ENCODE results near the gene DMKN. TPM values are rescaled to one million over a fixed set of nuclear protein-coding genes. Genes with fewer than 3 reads are reported as not detected.

Gene DMKN
- total RNA-seq, 1 donor from 2014 or later, result not detected

DNA sequence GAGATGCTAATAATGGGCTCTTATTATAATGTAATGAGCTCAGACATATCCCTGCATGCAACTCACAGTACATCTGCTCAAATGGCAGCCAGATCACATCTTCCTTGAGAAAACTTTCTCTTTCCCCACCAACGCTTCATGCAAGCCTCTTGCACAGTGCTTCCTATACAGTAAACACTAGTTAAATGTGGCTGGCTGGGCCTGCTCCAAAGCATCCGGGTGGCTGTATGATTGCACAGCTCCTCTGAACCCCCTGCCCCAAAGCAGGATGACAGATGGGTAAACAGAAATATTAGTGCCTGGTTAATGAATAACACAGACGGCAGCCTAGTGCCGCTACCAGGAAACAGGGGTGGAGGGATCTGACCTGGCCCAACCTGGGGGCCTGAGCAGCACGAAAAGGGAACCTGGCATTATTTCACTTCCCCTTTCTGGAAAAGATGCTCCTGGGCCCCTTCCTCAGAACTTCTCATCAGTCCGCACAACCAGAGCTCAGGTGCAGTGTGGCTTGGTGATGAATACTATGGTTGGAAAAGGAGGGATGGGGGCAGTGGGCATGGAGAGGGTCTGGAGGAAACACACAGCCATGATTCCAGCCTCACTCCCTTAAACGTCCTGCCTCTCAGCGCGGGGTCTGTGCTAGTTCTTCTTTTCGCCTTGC lies 54.6 kb downstream of the DMKN start:
- Histone ChIP-seq H3K9ac (ENCODE audit: low read depth in 1 of 3, low read length in 3 of 3) (no peak overlapping the region), H3K4me3 (ENCODE audit: low read length in 3 of 3) (peak overlapping the region in 1 of 3 donors; percentile 13), H3K4me1 (ENCODE audit: control insufficient read depth in 3 of 3, insufficient read depth in 3 of 3, low read length in 3 of 3) (peaks cover 16 to 22% (median 19%) of the 10 kb centered on the region in 3 donors), H3K9me3 (ENCODE audit: control insufficient read depth in 3 of 3, low read length in 3 of 3) (no peaks in the 10 kb centered on the region), H3K36me3 (ENCODE audit: control insufficient read depth in 3 of 3, insufficient read depth in 3 of 3, low read length in 3 of 3) (no peaks in the 10 kb centered on the region), H3K27me3 (ENCODE audit: control insufficient read depth in 3 of 3, insufficient read depth in 3 of 3, low read length in 3 of 3) (no peaks in the 10 kb centered on the region), H3K27ac (ENCODE audit: low read depth, low read length) (peak overlapping the region; percentile 45)

DNA sequence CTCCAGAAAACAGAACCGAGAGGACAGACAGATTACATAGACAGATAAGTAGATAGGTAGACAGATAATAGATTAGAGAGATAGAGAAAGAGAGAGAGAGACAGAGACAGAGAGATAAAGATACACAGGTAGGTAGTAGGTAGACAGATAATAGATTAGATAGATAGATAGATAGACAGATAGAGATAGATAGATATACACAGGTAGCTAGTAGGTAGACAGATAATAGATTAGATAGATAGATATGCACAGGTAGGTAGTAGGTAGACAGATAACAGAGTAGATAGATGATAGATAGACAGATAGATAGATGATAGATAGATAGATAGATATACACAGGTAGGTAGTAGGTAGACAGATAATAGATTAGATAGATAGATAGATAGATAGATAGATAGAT lies 55.3 kb downstream of the DMKN start:
- H3K4me1 ChIP-seq (ENCODE audit: control insufficient read depth in 3 of 3, insufficient read depth in 3 of 3, low read length in 3 of 3), result peaks cover 16 to 22% (median 19%) of the 10 kb centered on the region in 3 donors
- H3K36me3 ChIP-seq (ENCODE audit: control insufficient read depth in 3 of 3, insufficient read depth in 3 of 3, low read length in 3 of 3), result no peaks in the 10 kb centered on the region
- H3K27ac ChIP-seq (ENCODE audit: low read depth, low read length), result no peak overlapping the region
- H3K9ac ChIP-seq (ENCODE audit: low read depth in 1 of 3, low read length in 3 of 3), result no peak overlapping the region
- no peaks in the 10 kb centered on the region for H3K9me3 ChIP-seq (ENCODE audit: control insufficient read depth in 3 of 3, low read length in 3 of 3)
- no peak overlapping the region for H3K4me3 ChIP-seq (ENCODE audit: low read length in 3 of 3)
- H3K27me3 ChIP-seq (ENCODE audit: control insufficient read depth in 3 of 3, insufficient read depth in 3 of 3, low read length in 3 of 3), result no peaks in the 10 kb centered on the region

DNA sequence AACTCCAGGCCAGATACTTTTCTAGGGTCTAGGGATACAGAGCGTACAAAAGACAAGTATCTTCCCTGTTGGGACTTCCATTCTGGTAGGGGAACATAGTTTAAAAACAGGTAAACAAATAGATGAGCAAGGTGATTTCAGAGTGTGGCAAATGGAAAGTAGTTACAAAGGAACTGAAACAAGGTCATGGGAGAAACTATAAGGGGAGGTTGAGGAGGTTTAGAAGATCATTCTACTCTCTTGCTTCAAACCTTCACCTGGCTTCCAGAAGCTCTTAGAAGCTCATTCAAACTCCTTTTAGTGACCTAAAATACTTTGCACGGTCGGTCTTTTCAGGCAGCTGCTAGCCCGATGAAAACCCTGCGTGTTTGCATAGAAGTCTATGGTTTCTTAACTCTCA lies 56.3 kb downstream of the DMKN start:
- Histone ChIP-seq H3K9me3 (ENCODE audit: control insufficient read depth in 3 of 3, low read length in 3 of 3) (no peaks in the 10 kb centered on the region), H3K4me1 (ENCODE audit: control insufficient read depth in 3 of 3, insufficient read depth in 3 of 3, low read length in 3 of 3) (peaks cover 14 to 17% (median 16%) of the 10 kb centered on the region in 3 donors), H3K27me3 (ENCODE audit: control insufficient read depth in 3 of 3, insufficient read depth in 3 of 3, low read length in 3 of 3) (no peaks in the 10 kb centered on the region), H3K4me3 (ENCODE audit: low read length in 3 of 3) (no peak overlapping the region), H3K27ac (ENCODE audit: low read depth, low read length) (no peak overlapping the region), H3K36me3 (ENCODE audit: control insufficient read depth in 3 of 3, insufficient read depth in 3 of 3, low read length in 3 of 3) (no peaks in the 10 kb centered on the region), H3K9ac (ENCODE audit: low read depth in 1 of 3, low read length in 3 of 3) (no peak overlapping the region)

DNA sequence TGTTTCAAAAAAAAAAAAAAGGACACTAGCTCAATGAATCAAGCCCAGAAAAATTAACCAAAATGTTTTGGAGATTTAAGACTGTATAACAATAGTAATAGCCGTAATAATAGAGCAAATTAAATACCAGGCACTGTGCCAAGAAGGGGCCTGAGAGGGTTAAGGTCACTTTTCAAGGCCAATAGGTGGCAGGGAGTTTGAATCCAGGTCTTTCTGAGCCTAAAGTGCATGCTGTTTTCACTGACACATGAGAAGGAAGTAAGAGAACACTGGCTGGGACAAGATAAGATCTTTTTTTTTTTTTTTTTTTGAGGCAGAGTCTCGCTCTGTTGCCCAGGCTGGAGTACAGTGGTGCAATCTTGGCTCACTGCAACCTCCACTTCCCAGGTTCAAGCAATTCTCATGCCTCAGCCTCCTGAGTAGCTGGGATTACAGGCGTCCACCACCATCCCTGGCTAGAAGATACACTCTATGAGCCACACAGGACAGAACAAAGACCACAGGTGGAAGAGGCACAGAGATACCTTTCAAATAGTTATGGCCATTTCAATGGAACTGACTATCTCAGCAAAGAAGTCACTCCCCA lies 57.7 kb downstream of the DMKN start:
- H3K9me3 ChIP-seq (ENCODE audit: control insufficient read depth in 3 of 3, low read length in 3 of 3), result no peaks in the 10 kb centered on the region
- no peak overlapping the region for H3K27ac ChIP-seq (ENCODE audit: low read depth, low read length)
- no peaks in the 10 kb centered on the region for H3K36me3 ChIP-seq (ENCODE audit: control insufficient read depth in 3 of 3, insufficient read depth in 3 of 3, low read length in 3 of 3)
- H3K27me3 ChIP-seq (ENCODE audit: control insufficient read depth in 3 of 3, insufficient read depth in 3 of 3, low read length in 3 of 3), result peaks cover 0 to 4% (median 0%) of the 10 kb centered on the region in 3 donors
- no peak overlapping the region for H3K4me3 ChIP-seq (ENCODE audit: low read length in 3 of 3)
- no peak overlapping the region for H3K9ac ChIP-seq (ENCODE audit: low read depth in 1 of 3, low read length in 3 of 3)
- H3K4me1 ChIP-seq (ENCODE audit: control insufficient read depth in 3 of 3, insufficient read depth in 3 of 3, low read length in 3 of 3), result peaks cover 13 to 16% (median 16%) of the 10 kb centered on the region in 3 donors

DNA sequence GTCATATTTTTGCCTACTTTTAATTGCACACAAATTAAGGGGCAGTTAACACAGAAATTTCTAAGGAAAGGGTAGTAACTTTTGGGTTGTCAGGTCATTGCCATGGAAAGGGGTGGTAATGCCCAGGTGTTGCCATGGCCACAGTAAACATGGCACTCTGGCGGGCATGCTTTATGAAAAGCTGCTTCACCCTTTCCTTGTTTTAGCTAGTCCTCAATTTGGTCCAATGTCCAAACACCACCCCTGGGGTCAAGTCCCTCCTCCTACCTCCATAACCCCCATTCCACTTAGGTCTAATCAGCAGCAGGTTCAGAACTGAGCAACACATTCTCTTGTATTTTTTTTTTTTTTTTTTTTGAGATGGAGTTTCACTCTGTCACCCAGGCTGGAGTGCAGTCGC lies 58.8 kb downstream of the DMKN start:
- no peak overlapping the region for H3K9ac ChIP-seq (ENCODE audit: low read depth in 1 of 3, low read length in 3 of 3)
- H3K4me1 ChIP-seq (ENCODE audit: control insufficient read depth in 3 of 3, insufficient read depth in 3 of 3, low read length in 3 of 3), result peaks cover 11 to 16% (median 12%) of the 10 kb centered on the region in 3 donors
- H3K36me3 ChIP-seq (ENCODE audit: control insufficient read depth in 3 of 3, insufficient read depth in 3 of 3, low read length in 3 of 3), result no peaks in the 10 kb centered on the region
- H3K4me3 ChIP-seq (ENCODE audit: low read length in 3 of 3), result no peak overlapping the region
- no peaks in the 10 kb centered on the region for H3K9me3 ChIP-seq (ENCODE audit: control insufficient read depth in 3 of 3, low read length in 3 of 3)
- peaks cover 0 to 9% (median 3%) of the 10 kb centered on the region in 3 donors for H3K27me3 ChIP-seq (ENCODE audit: control insufficient read depth in 3 of 3, insufficient read depth in 3 of 3, low read length in 3 of 3)
- H3K27ac ChIP-seq (ENCODE audit: low read depth, low read length), result no peak overlapping the region

DNA sequence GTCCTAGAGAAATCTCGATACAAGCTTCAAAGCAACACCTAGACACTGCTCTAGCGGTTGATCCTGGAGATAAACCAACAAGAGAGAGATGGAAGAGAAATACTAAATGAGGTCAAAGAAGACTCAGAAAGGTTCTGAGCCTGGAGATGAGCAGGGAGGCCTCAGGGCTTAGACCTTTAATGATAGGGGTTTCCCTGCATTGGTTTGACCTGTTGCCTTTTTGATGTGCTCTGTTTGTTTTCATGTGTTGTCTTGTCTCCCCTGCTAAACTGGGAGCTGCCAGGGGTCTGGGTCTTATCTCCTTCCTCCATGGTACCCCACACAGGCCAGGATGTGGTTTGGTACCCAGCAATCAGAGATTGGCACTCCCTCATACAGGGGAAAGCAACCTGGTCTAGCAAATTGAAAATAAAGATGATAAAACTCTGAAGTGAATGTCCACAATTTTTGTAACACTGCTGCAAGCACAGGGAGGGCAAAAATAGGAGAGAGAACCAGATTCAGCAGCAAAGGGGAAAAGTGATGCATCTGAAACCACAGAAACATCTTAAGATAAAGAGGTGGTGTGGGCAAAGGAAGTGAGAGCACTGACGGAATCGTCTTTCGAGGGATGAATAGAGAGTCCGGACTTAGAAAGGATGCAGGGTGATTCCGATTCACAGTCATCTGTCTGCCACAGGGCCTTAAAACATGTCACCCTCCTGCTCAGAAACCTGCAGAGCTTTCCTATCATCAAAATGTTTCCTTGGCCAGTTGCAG lies 61.9 kb downstream of the DMKN start:
- Histone ChIP-seq H3K4me3 (ENCODE audit: low read length in 3 of 3) (no peak overlapping the region), H3K27ac (ENCODE audit: low read depth, low read length) (no peak overlapping the region), H3K9ac (ENCODE audit: low read depth in 1 of 3, low read length in 3 of 3) (no peak overlapping the region), H3K27me3 (ENCODE audit: control insufficient read depth in 3 of 3, insufficient read depth in 3 of 3, low read length in 3 of 3) (peaks cover 2 to 18% (median 15%) of the 10 kb centered on the region in 3 donors), H3K9me3 (ENCODE audit: control insufficient read depth in 3 of 3, low read length in 3 of 3) (no peaks in the 10 kb centered on the region), H3K36me3 (ENCODE audit: control insufficient read depth in 3 of 3, insufficient read depth in 3 of 3, low read length in 3 of 3) (no peaks in the 10 kb centered on the region), H3K4me1 (ENCODE audit: control insufficient read depth in 3 of 3, insufficient read depth in 3 of 3, low read length in 3 of 3) (peaks cover 3 to 15% (median 8%) of the 10 kb centered on the region in 3 donors)

DNA sequence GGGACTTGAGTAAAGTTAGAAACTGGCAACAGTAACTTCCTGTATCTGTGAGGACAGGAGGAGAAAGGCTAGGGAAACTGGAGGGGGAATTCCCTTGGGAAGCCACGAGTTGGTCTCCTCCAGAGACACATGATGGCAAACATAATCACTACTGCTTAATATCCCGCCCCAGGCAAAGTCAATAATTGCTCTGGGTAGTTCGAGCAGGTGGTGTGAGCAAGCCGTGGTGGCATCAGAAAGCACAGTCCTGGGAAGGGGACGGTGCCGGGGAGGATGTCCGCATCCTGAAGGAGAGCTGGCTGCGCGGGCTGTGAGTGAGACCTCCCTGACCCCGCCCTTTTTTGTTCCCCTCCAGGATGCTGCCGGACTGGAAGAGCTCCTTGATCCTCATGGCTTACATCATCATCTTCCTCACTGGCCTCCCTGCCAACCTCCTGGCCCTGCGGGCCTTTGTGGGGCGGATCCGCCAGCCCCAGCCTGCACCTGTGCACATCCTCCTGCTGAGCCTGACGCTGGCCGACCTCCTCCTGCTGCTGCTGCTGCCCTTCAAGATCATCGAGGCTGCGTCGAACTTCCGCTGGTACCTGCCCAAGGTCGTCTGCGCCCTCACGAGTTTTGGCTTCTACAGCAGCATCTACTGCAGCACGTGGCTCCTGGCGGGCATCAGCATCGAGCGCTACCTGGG lies 63.9 kb downstream of the DMKN start:
- H3K4me1 ChIP-seq (ENCODE audit: control insufficient read depth in 3 of 3, insufficient read depth in 3 of 3, low read length in 3 of 3), result peaks cover 3 to 19% (median 8%) of the 10 kb centered on the region in 3 donors
- H3K4me3 ChIP-seq (ENCODE audit: low read length in 3 of 3), result no peak overlapping the region
- peaks cover 2 to 21% (median 15%) of the 10 kb centered on the region in 3 donors for H3K27me3 ChIP-seq (ENCODE audit: control insufficient read depth in 3 of 3, insufficient read depth in 3 of 3, low read length in 3 of 3)
- H3K36me3 ChIP-seq (ENCODE audit: control insufficient read depth in 3 of 3, insufficient read depth in 3 of 3, low read length in 3 of 3), result no peaks in the 10 kb centered on the region
- no peaks in the 10 kb centered on the region for H3K9me3 ChIP-seq (ENCODE audit: control insufficient read depth in 3 of 3, low read length in 3 of 3)
- H3K9ac ChIP-seq (ENCODE audit: low read depth in 1 of 3, low read length in 3 of 3), result no peak overlapping the region
- H3K27ac ChIP-seq (ENCODE audit: low read depth, low read length), result no peak overlapping the region

DNA sequence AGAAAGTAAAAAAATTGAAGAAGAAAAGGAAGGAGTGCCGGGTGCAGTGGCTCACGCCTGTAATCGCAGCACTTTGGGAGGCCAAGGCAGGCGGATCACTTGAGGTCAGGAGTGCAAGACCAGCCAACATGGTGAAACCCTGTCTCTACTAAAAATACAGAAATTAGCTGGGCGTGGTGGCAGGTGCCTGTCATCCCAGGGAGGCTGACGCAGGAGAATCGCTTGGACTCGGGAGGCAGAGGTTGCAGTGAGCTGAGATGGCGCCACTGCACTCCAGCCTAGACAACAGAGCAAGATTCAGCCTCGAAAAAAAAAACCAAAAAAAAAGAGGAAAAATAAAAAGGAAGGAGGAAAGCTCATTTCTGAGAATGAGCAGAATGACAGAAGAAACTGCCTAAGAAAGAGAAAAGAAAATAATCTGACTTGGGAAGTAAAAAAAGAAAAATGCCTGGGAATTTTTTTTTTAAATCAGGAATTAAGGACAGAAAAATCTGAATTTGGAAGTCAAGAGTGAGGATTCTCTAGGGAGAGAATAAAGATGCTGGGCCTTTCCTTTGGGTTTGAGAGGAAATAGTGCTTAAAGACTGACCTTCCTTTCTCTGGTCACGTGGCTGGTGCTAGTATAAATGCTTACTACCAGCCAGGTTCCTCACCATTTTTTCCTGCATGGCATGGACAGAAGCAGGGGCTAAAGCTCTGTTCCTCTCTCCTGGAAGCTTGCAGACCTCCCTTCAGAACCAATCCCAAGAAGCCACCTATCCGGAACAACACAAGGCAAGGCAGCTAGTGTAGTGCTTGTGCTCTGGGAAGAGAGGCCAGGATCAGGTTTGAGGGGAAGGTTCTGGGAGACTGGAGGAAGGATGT lies 65.6 kb downstream of the DMKN start, which contains the start of gene FFAR2:
Gene FFAR2 (plus strand): TSS at position 652 of the 864 bp plus-strand sequence. CDS start 1,458 bp downstream, outside the sequence.
- no peak within 1 kb of the TSS for H3K9ac ChIP-seq (ENCODE audit: low read depth in 1 of 3, low read length in 3 of 3)
- H3K9me3 ChIP-seq (ENCODE audit: control insufficient read depth in 3 of 3, low read length in 3 of 3), result no peaks in the 10 kb centered on the region
- H3K4me3 ChIP-seq (ENCODE audit: low read length in 3 of 3), result no peak within 1 kb of the TSS
- no peaks in the 10 kb centered on the region for H3K36me3 ChIP-seq (ENCODE audit: control insufficient read depth in 3 of 3, insufficient read depth in 3 of 3, low read length in 3 of 3)
- H3K27me3 ChIP-seq (ENCODE audit: control insufficient read depth in 3 of 3, insufficient read depth in 3 of 3, low read length in 3 of 3), result peaks cover 2 to 21% (median 15%) of the 10 kb centered on the region in 3 donors
- H3K4me1 ChIP-seq (ENCODE audit: control insufficient read depth in 3 of 3, insufficient read depth in 3 of 3, low read length in 3 of 3), result peaks cover 3 to 19% (median 8%) of the 10 kb centered on the region in 3 donors
- H3K27ac ChIP-seq (ENCODE audit: low read depth, low read length), result no peak within 1 kb of the TSS

Data from skeletal muscle tissue (tissue), 4 donors.